GM23248 (cell line): ENCODE data around the gene USP34. TPM values are rescaled to one million over a fixed set of nuclear protein-coding genes. Genes with fewer than 3 reads are reported as not detected.

Experiments used
- DNase-seq: peaks from one replicate; pipeline ENCODE4 v3.0.0-alpha.2; 2015
- H2AFZ ChIP-seq: fragments of 200-600 bp; sonication (generic); 2 replicates; pipeline ENCODE4 v1.6.1; 2016; ENCODE audit warnings: antibody characterized with exemption
- H3F3A ChIP-seq: fragments of 200-600 bp; sonication (generic); 2 replicates; pipeline ENCODE4 v1.6.1; 2016; ENCODE audit warnings: mild to moderate bottlenecking, antibody characterized with exemption, mixed run types; ENCODE audit not compliant: insufficient read depth
- H3K27ac ChIP-seq: fragments of 200-600 bp; sonication (generic); 2 replicates; pipeline ENCODE4 v1.5.1; 2016; ENCODE audit warnings: mild to moderate bottlenecking
- H3K27me3 ChIP-seq: fragments of 200-600 bp; sonication (generic); replicated peaks from 2 replicates; pipeline ENCODE4 v1.6.1; 2016; ENCODE audit warnings: mild to moderate bottlenecking; ENCODE audit not compliant: insufficient read depth
- H3K36me3 ChIP-seq: fragments of 200-600 bp; sonication (generic); 2 replicates; pipeline ENCODE4 v1.6.1; 2016; ENCODE audit warnings: low read depth, mild to moderate bottlenecking
- H3K4me1 ChIP-seq: fragments of 200-600 bp; sonication (generic); 2 replicates; pipeline ENCODE4 v1.6.1; 2016; ENCODE audit warnings: mild to moderate bottlenecking; ENCODE audit not compliant: insufficient read depth
- H3K4me2 ChIP-seq: fragments of 200-600 bp; sonication (generic); one replicate; pipeline ENCODE4 v1.6.1; 2016; ENCODE audit warnings: mild to moderate bottlenecking; ENCODE audit not compliant: unreplicated experiment
- H3K4me3 ChIP-seq: fragments of 200-600 bp; sonication (generic); 2 replicates; pipeline ENCODE4 v1.5.1; 2016; ENCODE audit warnings: mild to moderate bottlenecking
- H3K79me2 ChIP-seq: fragments of 200-600 bp; sonication (generic); 2 replicates; pipeline ENCODE4 v1.6.1; 2016; ENCODE audit warnings: mild to moderate bottlenecking; ENCODE audit not compliant: insufficient read depth
- H3K9ac ChIP-seq: fragments of 200-600 bp; sonication (generic); 2 replicates; pipeline ENCODE4 v1.6.1; 2016; ENCODE audit warnings: mild to moderate bottlenecking
- H3K9me2 ChIP-seq: fragments of 200-600 bp; sonication (generic); 2 replicates; pipeline ENCODE4 v1.6.1; 2016; ENCODE audit warnings: mixed run types, mild to moderate bottlenecking, moderate library complexity; ENCODE audit not compliant: insufficient read depth
- H3K9me3 ChIP-seq: fragments of 200-600 bp; sonication (generic); one replicate; pipeline ENCODE4 v1.6.1; 2017; ENCODE audit warnings: low read depth
- H4K20me1 ChIP-seq: fragments of 200-600 bp; sonication (generic); 2 replicates; pipeline ENCODE4 v1.6.0; 2016; ENCODE audit not compliant: insufficient read depth
- EZH2 ChIP-seq: fragments of 200-600 bp; sonication (generic); IDR thresholded peaks from 2 replicates; pipeline ENCODE4 v1.6.1; 2018; ENCODE audit warnings: antibody characterized with exemption, mild to moderate bottlenecking; ENCODE audit not compliant: insufficient read depth, poor library complexity, severe bottlenecking
- EZH2phosphoT487 ChIP-seq: fragments of 200-600 bp; sonication (generic); IDR thresholded peaks from 2 replicates; pipeline ENCODE4 v1.6.1; 2018; ENCODE audit warnings: antibody characterized with exemption, moderate library complexity, mild to moderate bottlenecking, low read depth; ENCODE audit not compliant: insufficient read depth
- WGBS, 2 experiments: methylation state at CpG; one replicate each; pipeline ENCODE4 v1.1.6; 2015 to 2017; ENCODE audit warnings: low lambda C conversion rate in 2 of 2, low coverage in 1 of 2; ENCODE audit errors: missing lambda C conversion rate in 2 of 2; 5-methylcytosine and 5-hydroxymethylcytosine counted together
- in situ Hi-C: fragments of 300-500 bp; cut with MboI; formaldehyde crosslinking; loops from 2 replicates; pipeline ENCODE4 v1.15.0; 2020
- polyA plus RNA-seq: library from polyadenylated mRNA; unstranded; fragments of >200 nt; fragmentation: Nextera tagmentation; extraction: Ambion mirVana; gene quantifications from 2 replicates; pipeline ENCODE4 v1.2.1, GENCODE V29; 2016
- total RNA-seq: library from RNA; depleted of rRNA; stranded (reverse); fragments of >200 nt; shearing (Covaris generic); gene quantifications from 2 replicates; pipeline ENCODE4 v1.2.3, GENCODE V29; 2014

Gene USP34
- total and polyA plus RNA-seq, 2 experiments from 2014 or later, result 34.5 to 77.6 TPM

DNA sequence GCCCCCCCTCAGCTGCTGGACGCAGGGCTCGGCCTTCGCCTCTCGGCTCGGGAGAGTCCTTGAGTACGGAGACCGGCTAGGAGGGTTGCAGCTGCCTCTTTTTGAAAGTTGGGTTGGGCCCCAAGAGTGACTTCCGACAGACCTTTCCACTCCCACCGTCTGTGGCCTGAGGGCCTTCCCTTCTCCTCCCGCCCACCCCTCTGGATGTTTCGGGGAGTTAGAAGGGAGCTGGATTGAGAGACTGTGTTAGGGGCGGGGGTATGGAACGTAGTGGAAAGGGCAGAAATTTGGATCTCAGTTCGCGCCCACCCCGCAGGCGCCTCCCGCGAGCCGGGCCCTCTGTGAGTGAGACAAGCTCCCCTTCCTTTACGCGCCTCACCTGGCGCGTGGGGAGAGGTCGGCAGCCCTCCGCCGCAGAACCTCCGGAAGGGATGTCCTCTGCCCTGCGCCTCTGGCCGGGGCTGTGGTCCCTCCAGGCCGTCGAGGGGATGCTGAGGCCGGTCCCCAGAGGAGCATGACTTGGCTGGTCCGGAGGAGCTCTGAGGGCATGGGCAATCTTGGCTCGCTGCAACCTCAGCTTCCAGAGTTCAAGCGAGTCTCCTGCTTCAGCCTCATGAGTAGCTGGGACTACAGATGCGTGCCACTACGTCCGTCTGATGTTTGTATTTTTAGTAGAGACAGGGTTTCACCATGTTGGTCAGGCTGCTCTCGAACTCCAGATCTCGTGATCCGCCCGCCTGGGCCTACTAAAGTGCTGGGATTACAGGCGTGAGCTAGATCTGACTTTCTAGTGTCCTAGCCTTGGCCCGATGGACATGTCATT lies 292.9 kb downstream of the USP34 start:
- WGBS, 2 experiments, result 10 to 13% methylated on average over 36 to 37 of the region's 45 CpGs
- Histone ChIP-seq H3K4me2 (peak overlapping the region; percentile 79), H2AFZ (peak overlapping the region; percentile 74), H3K9ac (peak overlapping the region; percentile 97), H3K4me1 (peaks cover 43% of the 10 kb centered on the region), H3K79me2 (peaks cover 42% of the 10 kb centered on the region), H3K36me3 (no peaks in the 10 kb centered on the region), H3K9me2 (no peaks in the 10 kb centered on the region), H3K9me3 (no peaks in the 10 kb centered on the region), H3K4me3 (peak overlapping the region; percentile 86), H3K27ac (peak overlapping the region; percentile 91), H3F3A (peaks cover 32% of the 10 kb centered on the region), H4K20me1 (no peaks in the 10 kb centered on the region), H3K27me3 (no peaks in the 10 kb centered on the region)
- TF ChIP-seq EZH2phosphoT487, result no peak
- no peak for TF ChIP-seq EZH2
- DNase-seq, result peak; percentile 58
- in situ Hi-C loops, result no loop called here

DNA sequence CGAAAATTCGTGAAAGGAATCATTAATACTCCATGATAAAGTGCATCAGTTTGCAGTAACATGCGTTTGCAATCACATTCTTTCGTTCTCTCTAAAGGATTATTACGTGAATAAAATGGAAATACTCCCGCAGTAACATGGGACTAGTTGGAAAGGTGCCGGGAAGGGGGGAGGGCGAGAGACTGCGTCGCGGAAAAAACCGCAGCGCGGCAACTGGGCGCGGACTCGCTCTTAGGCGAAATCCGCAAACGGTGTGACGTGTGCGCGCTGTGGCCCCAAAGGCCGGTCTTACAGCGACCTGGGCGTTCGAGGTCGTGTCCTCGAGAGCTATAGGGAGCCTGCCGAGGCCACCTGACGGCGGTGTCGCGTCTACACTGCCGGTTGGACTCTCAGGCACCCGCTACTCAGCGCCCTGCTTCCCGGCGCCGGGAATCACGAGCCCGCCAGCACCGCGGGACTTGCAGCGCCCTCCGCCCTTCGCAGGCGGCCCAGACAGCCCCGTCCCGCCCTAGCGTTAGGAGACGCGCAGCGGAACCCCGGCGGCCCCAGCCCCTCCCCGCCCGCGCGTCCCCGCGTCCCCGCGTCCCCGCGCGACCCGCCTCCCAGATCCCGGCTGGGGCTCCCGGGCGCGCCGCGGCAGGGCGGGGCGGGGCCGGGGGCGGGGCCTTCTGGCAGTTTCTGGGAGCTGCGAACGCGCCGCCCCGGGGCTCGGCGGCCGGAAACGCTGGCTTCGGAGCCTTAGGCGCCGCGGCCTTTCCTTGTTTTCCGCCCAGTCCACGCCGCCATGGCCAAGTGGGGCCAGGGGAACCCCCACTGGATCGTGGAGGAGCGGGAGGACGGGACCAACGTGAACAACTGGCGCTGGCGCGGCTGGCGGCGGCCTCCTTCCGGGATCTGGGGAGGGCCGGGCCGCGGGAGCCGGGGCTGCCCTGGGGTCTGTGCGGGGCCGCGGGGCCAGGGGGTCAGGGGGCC lies 293.8 kb downstream of the USP34 start:
- H3K27me3 ChIP-seq, result no peaks in the 10 kb centered on the region
- peaks cover 32% of the 10 kb centered on the region for H3F3A ChIP-seq
- H3K36me3 ChIP-seq, result no peaks in the 10 kb centered on the region
- H4K20me1 ChIP-seq, result no peaks in the 10 kb centered on the region
- WGBS, 2 experiments, result 1% methylated on average over 45 to 68 of the region's 111 CpGs
- peak overlapping the region; percentile 97 for H3K9ac ChIP-seq
- TF ChIP-seq EZH2, result no peak
- TF ChIP-seq EZH2phosphoT487, result no peak
- peaks cover 34% of the 10 kb centered on the region for H3K79me2 ChIP-seq
- in situ Hi-C loops, result no loop called here
- DNase-seq, result peak; percentile 97
- peak overlapping the region; percentile 86 for H3K4me3 ChIP-seq
- peak overlapping the region; percentile 79 for H3K4me2 ChIP-seq
- H3K9me2 ChIP-seq, result no peaks in the 10 kb centered on the region
- H2AFZ ChIP-seq, result peak overlapping the region; percentile 92
- peaks cover 41% of the 10 kb centered on the region for H3K4me1 ChIP-seq
- H3K27ac ChIP-seq, result peak overlapping the region; percentile 91
- H3K9me3 ChIP-seq, result no peaks in the 10 kb centered on the region

DNA sequence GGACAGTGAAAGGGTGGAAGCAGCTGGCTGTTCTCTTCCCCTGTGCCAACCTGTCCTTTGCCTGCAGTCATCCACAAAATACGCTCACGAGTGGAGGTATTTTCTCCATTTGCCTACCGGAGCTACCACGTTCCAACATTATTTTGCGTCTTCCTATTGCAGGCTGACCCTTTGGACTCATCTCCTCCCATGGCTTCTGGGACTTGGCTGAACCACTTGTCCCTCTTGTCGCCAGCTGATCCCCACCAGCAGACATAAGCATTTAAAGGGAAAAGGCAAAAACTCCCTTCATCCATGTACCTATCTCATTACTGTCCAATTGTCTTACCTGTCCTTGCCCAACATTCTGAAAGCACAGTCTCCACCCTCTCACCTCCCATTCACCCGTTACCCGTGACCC lies 295.9 kb downstream of the USP34 start:
- no peak overlapping the region for H2AFZ ChIP-seq
- in situ Hi-C loops, result no loop called here
- H3K27ac ChIP-seq, result no peak overlapping the region
- H3K4me2 ChIP-seq, result no peak overlapping the region
- no peak overlapping the region for H3K9ac ChIP-seq
- 87 to 92% methylated on average over 8 of the region's 8 CpGs for WGBS, 2 experiments
- H3F3A ChIP-seq, result peaks cover 21% of the 10 kb centered on the region
- no peaks in the 10 kb centered on the region for H3K9me3 ChIP-seq
- no peaks in the 10 kb centered on the region for H3K9me2 ChIP-seq
- DNase-seq, result no peak
- peaks cover 21% of the 10 kb centered on the region for H3K4me1 ChIP-seq
- no peak for TF ChIP-seq EZH2
- no peak for TF ChIP-seq EZH2phosphoT487
- no peaks in the 10 kb centered on the region for H3K27me3 ChIP-seq
- H3K79me2 ChIP-seq, result peaks cover 16% of the 10 kb centered on the region
- H4K20me1 ChIP-seq, result no peaks in the 10 kb centered on the region
- no peaks in the 10 kb centered on the region for H3K36me3 ChIP-seq
- H3K4me3 ChIP-seq, result no peak overlapping the region

DNA sequence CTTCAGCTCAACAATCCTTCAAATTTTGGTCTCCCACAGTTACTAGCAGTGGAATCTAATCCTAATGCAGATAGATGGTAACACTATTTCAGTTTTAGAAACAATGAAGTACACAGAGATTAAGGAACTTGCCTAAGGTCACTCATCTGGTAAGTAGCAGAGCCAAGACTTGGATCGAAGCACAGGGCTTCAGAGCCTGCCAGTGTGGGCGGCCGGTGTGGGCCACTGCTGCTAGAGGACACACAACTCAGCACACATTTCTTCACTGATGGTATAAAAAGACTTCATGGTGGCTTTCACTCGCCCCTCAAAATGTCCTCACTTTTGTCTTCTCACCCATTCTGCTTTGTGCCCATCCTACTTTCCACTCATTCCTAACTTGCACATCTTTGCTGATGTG lies 297.8 kb downstream of the USP34 start:
- H3K27ac ChIP-seq, result no peak overlapping the region
- peaks cover 2% of the 10 kb centered on the region; the same call in 1 of the 2 replicates for H3F3A ChIP-seq
- H4K20me1 ChIP-seq, result no peaks in the 10 kb centered on the region
- no peaks in the 10 kb centered on the region for H3K9me2 ChIP-seq
- peaks cover 1% of the 10 kb centered on the region; the same call in 1 of the 2 replicates for H3K4me1 ChIP-seq
- H2AFZ ChIP-seq, result no peak overlapping the region
- H3K79me2 ChIP-seq, result peaks cover 7% of the 10 kb centered on the region
- DNase-seq, result no peak
- TF ChIP-seq EZH2phosphoT487 (no peak), EZH2 (no peak)
- no peak overlapping the region for H3K4me3 ChIP-seq
- 43 to 52% methylated on average over 4 of the region's 4 CpGs for WGBS, 2 experiments
- no peaks in the 10 kb centered on the region for H3K36me3 ChIP-seq
- H3K4me2 ChIP-seq, result no peak overlapping the region
- H3K9ac ChIP-seq, result no peak overlapping the region
- in situ Hi-C loops, result no loop called here
- H3K9me3 ChIP-seq, result no peaks in the 10 kb centered on the region
- no peaks in the 10 kb centered on the region for H3K27me3 ChIP-seq
